Peyer's patch (tissue), 4 donors: ENCODE data around the gene C1QTNF7. TPM values are rescaled to one million over a fixed set of nuclear protein-coding genes. Genes with fewer than 3 reads are reported as not detected.

ENCODE experiments used
- DNase-seq, 3 donors: peaks; one replicate each; pipeline ENCODE4 v3.0.0-alpha.2; 2017 to 2019
- H3K27ac ChIP-seq, 4 donors: fragments of 200-600 bp; sonication (generic); one replicate each; pipeline ENCODE4 v1.5.1; 2016 to 2019
- H3K27me3 ChIP-seq, 2 donors: fragments of 200-600 bp; sonication (generic); one replicate each; pipeline ENCODE4 v1.5.1; 2019
- H3K36me3 ChIP-seq, 3 donors: fragments of 200-600 bp; sonication (generic); one replicate each; pipeline ENCODE4 v1.5.1; 2016 to 2019
- H3K4me1 ChIP-seq, 4 donors: fragments of 200-600 bp; sonication (generic); one replicate each; pipeline ENCODE4 v1.5.1; 2016 to 2019
- H3K4me3 ChIP-seq, 4 donors: fragments of 200-600 bp; sonication (generic); 1 replicate in 3 of 4; 2 replicates in 1 of 4; pipeline ENCODE4 v1.5.1; 2016 to 2019; ENCODE audit warnings: mild to moderate bottlenecking in 1 of 4
- H3K9me3 ChIP-seq, 4 donors: fragments of 200-600 bp; sonication (generic); one replicate each; pipeline ENCODE4 v1.5.1; 2016 to 2019; ENCODE audit warnings: mild to moderate bottlenecking in 1 of 4
- POLR2A ChIP-seq, 2 donors: fragments of 450-650 bp; IDR thresholded peaks; one replicate each; pipeline ENCODE4 v1.5.1; 2017; ENCODE audit warnings: antibody characterized with exemption in 2 of 2, mild to moderate bottlenecking in 2 of 2, moderate library complexity in 2 of 2
- total RNA-seq, 4 donors: library from RNA; depleted of rRNA; stranded (reverse); fragments of >200 nt; gene quantifications; one replicate each; pipeline ENCODE4 v1.1.0, GENCODE V29; 2016
- TF ChIP-seq, protein P1 (sequence below), 6 experiments: fragments of 450-650 bp in 4 of 6; fragments of 200-600 bp in 2 of 6; sonication (generic) in 1 of 6; IDR thresholded peaks; one replicate each; pipeline ENCODE4 v1.5.1; 2017 to 2019; ENCODE audit warnings: antibody characterized with exemption in 6 of 6, mild to moderate bottlenecking in 3 of 6, moderate library complexity in 1 of 6

C1QTNF7 gene
- total RNA-seq, 4 donors from 2014 or later: 1.2 to 5.0 (median 2.7) TPM

DNA sequence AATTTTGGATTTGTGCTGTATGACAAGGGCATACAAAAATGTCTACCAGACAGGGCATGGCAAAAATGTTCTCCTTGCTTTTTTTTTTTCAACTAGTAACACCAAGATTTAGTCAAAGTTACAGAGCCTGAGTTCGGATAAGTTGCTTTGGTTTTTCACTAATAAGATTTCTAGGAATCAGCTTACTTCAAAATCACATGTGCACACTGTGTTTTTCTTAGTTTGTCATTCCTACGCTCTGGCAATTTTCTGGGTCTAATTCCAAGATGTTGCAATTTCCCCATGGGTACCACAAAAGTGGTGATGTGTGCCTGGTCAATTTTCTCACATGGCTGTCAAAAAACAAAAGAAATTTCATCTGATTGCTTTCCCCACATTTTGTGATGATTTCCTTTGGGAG, 6.3 kb downstream of the C1QTNF7 start:
- Histone ChIP-seq H3K36me3 (no peaks in the 10 kb centered on the region), H3K4me1 (no peaks in the 10 kb centered on the region), H3K4me3 (no peak overlapping the region), H3K27ac (no peak overlapping the region), H3K9me3 (no peaks in the 10 kb centered on the region), H3K27me3 (no peaks in the 10 kb centered on the region)
- DNase-seq: no peak
- TF ChIP-seq, protein P1, sequence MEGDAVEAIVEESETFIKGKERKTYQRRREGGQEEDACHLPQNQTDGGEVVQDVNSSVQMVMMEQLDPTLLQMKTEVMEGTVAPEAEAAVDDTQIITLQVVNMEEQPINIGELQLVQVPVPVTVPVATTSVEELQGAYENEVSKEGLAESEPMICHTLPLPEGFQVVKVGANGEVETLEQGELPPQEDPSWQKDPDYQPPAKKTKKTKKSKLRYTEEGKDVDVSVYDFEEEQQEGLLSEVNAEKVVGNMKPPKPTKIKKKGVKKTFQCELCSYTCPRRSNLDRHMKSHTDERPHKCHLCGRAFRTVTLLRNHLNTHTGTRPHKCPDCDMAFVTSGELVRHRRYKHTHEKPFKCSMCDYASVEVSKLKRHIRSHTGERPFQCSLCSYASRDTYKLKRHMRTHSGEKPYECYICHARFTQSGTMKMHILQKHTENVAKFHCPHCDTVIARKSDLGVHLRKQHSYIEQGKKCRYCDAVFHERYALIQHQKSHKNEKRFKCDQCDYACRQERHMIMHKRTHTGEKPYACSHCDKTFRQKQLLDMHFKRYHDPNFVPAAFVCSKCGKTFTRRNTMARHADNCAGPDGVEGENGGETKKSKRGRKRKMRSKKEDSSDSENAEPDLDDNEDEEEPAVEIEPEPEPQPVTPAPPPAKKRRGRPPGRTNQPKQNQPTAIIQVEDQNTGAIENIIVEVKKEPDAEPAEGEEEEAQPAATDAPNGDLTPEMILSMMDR (IDR thresholded peaks at IDR 0.05): no peak
- no peak for TF ChIP-seq POLR2A (IDR thresholded peaks at IDR 0.05)

DNA sequence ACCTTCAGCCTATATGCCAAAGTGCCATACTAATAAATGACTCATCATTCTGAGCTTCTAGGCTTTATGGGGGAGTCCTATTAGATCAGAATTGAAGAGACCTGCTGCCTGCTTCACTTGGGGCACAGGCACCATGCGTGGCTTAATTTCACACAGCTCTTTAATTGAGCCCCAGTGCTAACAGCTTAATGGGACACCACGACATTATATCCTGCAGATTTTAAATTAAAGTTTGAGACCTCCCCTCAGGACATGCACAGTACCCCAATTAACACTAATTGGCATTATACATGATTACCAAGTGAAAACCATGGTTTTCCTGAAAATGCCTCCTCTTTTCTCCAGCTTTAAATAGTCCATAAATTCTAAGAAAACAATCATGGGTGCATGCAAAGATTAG, 6.8 kb downstream of the C1QTNF7 start:
- Histone ChIP-seq H3K4me3 (no peak overlapping the region), H3K36me3 (no peaks in the 10 kb centered on the region), H3K27ac (no peak overlapping the region), H3K9me3 (no peaks in the 10 kb centered on the region), H3K4me1 (no peaks in the 10 kb centered on the region), H3K27me3 (no peaks in the 10 kb centered on the region)
- no peak for DNase-seq
- TF ChIP-seq, protein P1 (IDR thresholded peaks at IDR 0.05): no peak
- no peak for TF ChIP-seq POLR2A (IDR thresholded peaks at IDR 0.05)

DNA sequence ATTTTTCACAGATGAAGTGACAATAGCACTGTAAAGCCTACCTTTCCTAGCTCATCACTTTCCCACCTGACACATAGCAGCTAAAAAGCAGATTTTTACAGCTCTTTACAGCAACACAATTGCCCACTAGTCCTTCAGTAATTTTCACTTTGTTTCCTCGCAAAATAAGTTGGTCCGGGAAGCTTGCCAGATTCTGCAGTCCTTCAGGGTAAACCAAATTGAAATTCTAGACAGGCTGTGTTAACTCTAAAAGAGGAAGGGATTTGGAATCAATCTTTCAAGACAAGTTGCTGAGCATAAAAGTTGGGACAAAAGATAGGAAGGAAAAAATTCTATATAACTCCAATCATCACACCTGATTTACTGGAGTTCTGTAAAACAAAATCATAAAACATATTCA, 8.7 kb downstream of the C1QTNF7 start:
- DNase-seq: no peak

GRCh38 chr4:15438939-15439524, 11.2 kb downstream of the C1QTNF7 start:
- Histone ChIP-seq H3K4me1 (no peaks in the 10 kb centered on the region), H3K9me3 (no peaks in the 10 kb centered on the region), H3K36me3 (no peaks in the 10 kb centered on the region), H3K27ac (no peak overlapping the region), H3K27me3 (no peaks in the 10 kb centered on the region), H3K4me3 (no peak overlapping the region)
- TF ChIP-seq POLR2A (IDR thresholded peaks at IDR 0.05): no peak
- TF ChIP-seq, protein P1 (IDR thresholded peaks at IDR 0.05): no peak
- DNase-seq: no peak

More for the DNA sequence above, 8.7 kb downstream of the C1QTNF7 start:
- Histone ChIP-seq H3K4me1 (no peaks in the 10 kb centered on the region), H3K36me3 (no peaks in the 10 kb centered on the region), H3K27ac (no peak overlapping the region), H3K9me3 (no peaks in the 10 kb centered on the region), H3K27me3 (no peaks in the 10 kb centered on the region), H3K4me3 (no peak overlapping the region)
- TF ChIP-seq POLR2A (IDR thresholded peaks at IDR 0.05): no peak
- TF ChIP-seq, protein P1 (IDR thresholded peaks at IDR 0.05): no peak

DNA sequence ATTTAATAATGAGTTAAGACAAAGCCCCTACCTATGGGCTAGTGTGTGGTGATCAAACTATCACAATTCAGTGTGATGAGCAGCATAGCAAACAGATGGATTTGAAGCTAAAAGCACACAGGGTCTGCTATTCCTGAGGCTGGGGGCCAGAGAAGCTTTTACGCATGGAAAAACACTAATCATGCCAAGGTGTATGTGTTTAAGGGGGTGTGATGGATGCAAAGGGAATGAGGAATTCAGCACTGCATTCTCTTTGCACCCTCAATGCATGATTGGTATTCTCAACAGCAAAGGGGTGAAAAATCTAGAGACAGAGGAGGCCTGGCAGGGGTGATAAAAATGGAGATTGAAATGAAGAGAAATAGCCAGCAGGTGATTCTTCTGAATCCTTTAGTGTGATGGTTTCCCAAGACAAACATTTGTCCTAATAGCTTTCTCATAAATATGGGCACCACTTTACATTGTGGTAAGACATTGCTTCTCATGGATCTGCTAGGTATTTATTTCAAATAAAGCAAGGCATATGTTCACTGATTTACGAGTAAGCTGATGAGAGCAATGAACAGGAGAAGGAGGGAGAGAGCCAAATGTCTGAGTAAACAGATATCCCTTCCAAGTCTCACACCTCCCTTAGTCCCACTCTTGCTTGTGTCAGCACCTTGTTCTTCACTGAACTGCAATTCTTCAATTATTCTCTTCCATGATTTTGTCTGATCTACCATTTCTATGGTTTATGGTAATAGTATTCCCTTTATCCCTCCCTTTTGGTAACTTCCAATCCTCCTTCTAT, 15.7 kb downstream of the C1QTNF7 start:
- no peak for DNase-seq
- Histone ChIP-seq H3K4me1 (no peaks in the 10 kb centered on the region), H3K27me3 (no peaks in the 10 kb centered on the region), H3K27ac (no peak overlapping the region), H3K36me3 (no peaks in the 10 kb centered on the region), H3K9me3 (no peaks in the 10 kb centered on the region), H3K4me3 (no peak overlapping the region)
- no peak for TF ChIP-seq POLR2A (IDR thresholded peaks at IDR 0.05)
- TF ChIP-seq, protein P1 (IDR thresholded peaks at IDR 0.05): no peak
